Stimulated activated CD4-positive, alpha-beta T cell treated with anti-CD3 and anti-CD28 coated beads, Interleukin-1b, Interleukin-23, amount 100 ng/mL, for 1 hour (primary cell): ENCODE results near the gene PBX4.
"Not testable (repeated sequence)": the region's sequence is repeated elsewhere in the genome, so short reads cannot be mapped to it uniquely, and the experiment has no call there.

Experiments
- DNase-seq, 2 donors: peaks; one replicate each; pipeline ENCODE4 v3.0.0-alpha.2; 2020; ENCODE audit warnings: low read depth in 2 of 2

Gene PBX4

GRCh38 chr19:19618219-19619051, at the start of gene PBX4:
PBX4 (minus strand) TSS chr19:19618687; CDS start chr19:19618629, 58 bp downstream.
- DNase-seq, result peak; percentile 97 to 98

DNA sequence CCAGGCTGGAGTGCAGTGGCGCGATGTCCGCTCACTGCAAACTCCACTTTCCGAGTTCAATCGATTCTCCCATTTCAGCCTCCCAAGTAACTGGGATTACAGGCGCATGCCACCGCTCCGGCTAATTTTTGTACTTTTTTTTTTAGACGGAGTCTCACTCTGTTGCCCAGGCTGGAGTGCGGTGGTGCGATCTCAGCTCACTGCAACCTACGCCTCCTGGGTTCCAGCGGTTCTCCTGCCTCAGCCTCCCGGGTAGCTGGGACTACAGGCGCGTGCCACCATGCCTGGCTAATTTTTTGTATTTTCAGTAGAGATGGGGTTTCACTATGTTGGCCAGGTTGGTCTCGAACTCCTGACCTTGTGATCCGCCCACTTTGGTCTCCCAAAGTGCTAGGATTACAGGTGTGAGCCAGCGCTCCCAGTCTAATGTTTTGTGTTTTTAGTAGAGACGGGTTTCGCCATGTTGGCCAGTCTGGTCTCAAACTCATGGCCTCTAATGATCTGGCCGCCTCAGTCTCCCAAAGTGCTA, 47.0 kb upstream of the PBX4 start:
- DNase-seq, result not testable (repeated sequence)

GRCh38 chr19:19663256-19664120, 45.0 kb upstream of the PBX4 start, which contains the start of gene ATP13A1:
ATP13A1 (minus strand) TSS chr19:19663676; CDS start chr19:19663666, 10 bp downstream.
- DNase-seq, result peak; percentile 76 to 86

- DNase-seq, result no peak
These were observed 44.4 kb upstream of the PBX4 start for GRCh38 chr19:19662871-19663255.

DNA sequence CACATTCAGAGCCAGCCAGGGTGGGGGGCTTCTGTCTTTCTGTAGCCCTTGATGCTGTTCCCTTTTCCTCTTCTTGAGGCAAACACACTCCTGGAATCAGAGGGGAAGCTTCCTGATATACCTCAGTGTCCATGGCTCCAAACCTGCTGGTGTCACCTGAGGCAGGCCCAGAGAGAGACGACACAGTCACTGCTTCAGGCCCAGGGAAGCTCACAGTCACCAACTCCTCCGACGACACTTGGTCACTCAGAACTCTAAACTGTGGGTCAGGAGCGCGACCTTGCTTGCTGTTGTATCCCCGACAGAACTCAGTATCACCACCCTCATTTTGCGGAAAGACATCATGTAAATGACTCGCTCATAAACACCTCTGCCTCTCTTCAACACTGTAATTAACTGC, 43.9 kb upstream of the PBX4 start:
- DNase-seq, result no peak

DNA sequence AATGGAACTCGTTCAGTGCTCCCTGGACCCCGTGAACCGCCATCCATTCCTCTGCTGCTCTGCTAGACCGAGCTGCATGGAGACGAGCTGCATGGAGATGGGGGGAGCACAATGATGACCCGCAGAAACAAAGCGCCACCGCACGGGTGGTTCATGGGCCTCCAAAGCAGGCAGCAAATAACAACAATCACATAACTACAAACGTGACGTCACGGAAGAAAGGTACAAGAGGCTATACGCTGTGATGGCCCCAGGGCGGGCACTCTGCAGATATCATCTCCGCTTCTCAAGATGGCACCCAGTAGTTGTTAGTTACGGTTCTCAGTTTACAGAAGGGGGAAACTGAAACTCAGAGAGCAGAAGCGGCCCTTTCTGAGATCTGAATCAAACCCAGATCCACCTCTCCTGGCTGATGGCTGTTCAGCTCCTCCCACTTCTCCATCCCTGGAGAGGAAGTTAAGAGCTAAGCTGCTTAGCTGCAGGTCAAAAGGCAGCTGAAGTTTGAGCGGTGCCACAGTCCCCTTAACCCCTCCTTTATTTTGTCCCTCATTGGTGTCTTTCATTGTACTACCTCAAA, 43.3 kb upstream of the PBX4 start:
- no peak for DNase-seq

- DNase-seq, result no peak
These were observed 42.7 kb upstream of the PBX4 start for GRCh38 chr19:19661141-19661674.

DNA sequence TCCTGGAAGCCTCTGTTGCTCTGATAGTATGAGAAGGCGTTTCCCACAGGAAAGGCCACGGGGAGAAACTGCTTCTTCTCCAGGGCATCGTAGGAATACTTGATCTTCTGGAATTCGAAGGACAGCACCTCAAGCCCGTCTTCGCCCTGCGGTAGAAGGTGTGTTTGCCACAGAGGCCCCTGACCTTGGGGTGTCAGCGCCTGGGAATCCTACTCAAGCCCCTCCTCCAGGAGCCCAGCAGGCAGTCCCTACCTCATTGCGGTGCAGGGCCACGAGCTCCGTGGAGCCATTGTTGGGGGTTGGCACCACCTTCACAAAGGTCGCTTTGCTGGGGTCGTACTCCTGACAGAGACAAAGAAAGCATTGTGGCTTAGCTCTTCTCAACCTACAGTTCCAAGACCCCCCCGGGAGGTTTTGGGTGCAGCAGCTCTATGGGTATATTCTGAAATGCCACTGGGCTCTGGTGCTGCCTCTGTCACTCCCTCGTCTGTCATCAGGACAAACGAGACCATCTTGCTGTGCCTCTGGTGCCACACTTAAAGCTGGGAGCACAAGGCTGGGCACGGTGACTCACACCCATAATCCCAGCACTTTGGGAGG, 41.3 kb upstream of the PBX4 start:
- no peak for DNase-seq

DNA sequence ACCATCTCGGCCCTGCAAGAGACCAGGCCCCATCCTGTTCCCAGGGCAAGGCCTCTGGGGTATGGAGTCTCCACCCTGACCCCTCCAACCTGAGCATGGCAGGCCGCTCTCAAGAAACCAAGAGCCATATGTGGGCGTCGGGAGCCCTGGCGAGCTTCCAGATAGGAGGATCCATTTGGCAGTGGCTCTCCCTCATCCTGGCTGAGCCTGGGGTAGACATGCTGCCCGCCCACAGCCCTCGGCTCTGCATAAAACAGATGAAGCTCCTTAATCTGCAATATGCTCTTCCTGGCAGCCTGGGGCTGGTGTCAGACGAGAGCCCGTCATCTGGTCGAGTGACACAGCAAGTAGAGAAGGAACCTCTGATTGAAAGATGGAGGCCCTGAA, 38.9 kb upstream of the PBX4 start:
- DNase-seq, result no peak

DNA sequence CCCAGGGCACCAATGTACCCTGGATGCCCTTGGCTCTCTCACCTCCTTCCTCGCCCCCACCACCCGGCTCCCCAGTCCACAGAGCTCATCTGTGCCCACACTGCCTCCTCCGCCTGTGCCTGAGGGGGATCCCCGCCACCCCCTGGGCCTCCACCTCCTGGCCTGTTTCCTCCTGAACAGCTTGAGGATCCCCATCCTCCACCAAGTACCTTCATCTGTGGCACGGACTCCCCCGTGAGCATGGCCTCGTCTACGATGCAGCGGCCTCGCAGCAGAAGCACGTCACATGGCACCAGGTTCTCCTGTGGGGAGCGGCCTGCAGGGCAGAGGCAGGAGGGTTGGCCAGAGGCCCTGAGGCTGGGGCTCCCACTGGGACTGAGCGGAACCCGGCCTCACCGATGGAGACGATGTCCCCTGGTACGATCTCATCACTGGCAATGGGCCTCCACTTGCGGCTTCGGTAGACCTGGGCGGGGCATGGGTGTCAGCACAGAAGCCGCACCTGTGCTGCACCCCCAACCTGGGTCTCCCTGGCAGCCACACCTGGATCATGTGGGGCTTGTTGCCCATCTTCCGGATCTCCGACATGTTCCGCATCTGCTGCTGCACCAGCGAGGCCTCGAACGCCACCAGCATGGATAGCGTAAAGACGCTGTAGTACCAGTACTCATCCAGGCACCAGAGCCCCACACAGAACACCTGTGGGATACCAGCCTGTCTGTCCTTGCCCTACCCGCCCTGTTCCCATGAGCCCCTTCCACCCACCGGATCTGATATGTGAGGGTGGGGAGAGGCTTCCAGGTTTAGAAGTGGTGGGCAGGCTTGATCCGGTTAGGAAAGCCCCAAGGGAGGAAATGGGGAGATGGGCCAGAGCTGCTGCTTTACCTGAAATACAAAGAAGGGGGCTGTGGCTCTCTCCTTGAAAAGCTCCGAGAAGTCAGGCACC, 38.2 kb upstream of the PBX4 start:
- DNase-seq, result no peak

DNA sequence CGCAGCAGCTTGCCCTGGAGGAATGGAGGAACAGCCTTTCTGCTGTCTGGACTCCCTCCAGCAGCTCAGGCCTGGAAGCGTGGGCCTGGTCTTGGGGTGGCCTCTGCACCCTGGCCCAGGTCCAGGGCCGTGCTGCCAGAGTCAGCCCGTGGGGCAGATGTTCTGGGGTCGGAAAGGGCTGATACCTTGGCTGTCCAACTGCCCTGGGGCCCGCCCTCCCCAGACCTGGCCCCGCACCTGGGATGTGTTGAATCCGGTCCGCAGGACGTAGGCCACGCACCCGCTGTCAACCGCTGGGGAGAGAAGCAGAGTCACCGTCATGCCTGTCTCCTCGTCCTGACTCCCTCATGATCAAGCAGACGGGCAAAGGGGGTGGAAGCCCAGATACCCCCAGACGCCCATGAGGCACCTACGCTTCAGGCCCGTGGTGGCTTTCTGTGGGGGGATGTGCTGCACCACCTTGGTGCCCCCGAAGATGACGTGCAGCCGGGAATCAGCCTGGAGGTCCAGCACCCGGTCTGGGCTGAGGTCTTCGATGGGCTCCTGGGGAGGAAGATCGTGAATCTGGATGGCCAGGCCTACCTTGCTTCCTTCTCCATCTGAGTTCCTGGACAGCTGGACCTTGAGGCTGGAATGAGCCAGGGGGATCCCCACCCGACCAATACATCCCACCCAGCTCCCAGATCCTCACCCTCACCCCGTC, 37.3 kb upstream of the PBX4 start:
- no peak for DNase-seq

DNA sequence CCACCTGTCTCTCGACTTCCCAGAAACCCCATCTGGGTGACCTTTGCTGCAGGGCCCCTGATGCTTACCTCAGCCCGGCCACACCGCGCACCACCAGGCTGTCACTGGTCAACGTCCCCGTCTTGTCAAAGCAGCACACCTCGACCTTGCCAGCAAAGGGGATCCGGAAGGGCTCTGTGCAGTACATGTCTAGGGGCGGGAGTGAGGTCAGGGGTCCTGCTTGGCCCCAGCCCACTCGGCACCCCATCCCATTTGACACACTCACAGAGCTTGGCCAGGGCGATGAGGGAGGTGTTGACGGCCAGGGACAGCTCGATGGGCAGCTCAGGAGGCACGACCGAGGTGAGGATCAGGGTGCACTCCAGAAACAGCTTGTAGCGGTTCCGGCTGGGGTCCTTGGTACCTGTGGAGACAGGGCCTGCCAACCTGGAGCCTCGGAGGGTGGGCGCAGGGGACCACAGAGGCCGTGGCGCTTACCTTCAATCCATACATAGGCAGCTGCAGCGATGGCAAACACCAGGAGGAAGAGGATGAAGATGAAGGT, 36.6 kb upstream of the PBX4 start:
- no peak for DNase-seq

DNA sequence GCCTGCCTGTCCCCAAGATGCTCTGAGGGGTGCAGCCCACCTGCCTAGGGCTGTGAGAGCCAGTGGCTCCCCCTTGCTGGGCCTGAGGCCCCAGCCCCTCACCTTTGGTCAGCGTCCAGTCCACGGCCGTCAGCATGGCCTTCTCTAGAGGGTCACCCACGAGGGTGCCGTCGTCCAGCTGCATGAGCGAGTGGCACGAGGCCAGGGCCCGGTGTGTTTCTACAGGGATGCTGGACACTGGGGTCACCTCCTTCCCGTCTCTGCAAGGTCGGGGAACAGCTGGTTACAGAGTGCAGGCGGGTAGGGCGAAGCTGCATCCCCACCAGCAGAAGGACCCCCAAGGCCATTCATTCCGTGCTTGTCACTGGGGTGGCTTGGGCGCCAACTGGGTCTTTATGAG, 36.0 kb upstream of the PBX4 start:
- no peak for DNase-seq

GRCh38 chr19:19653597-19654147, 35.2 kb upstream of the PBX4 start:
- DNase-seq, result no peak

GRCh38 chr19:19652482-19653295, 34.2 kb upstream of the PBX4 start:
- no peak for DNase-seq

- no peak for DNase-seq
These were observed 32.6 kb upstream of the PBX4 start for GRCh38 chr19:19651076-19651475.

DNA sequence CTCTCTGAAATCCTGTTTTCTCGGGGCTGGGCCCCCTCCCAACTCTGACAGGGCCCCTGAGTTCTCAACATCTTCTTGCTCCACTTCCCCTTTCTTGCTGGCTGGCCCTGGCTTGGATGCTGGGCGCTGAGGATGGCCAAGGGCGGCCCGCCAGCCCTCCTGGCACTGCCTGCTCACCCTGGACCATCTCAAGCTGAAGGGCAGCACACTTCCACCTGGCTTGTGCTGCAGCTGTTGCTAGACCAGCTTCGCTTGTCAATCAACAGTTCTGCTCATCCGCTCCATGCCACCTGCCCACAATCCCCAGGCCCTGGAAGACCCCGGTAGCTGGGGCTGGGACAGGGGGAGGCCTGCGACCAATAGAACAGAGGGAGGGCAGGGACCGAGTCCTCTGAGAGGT, 31.8 kb upstream of the PBX4 start:
- no peak for DNase-seq

DNA sequence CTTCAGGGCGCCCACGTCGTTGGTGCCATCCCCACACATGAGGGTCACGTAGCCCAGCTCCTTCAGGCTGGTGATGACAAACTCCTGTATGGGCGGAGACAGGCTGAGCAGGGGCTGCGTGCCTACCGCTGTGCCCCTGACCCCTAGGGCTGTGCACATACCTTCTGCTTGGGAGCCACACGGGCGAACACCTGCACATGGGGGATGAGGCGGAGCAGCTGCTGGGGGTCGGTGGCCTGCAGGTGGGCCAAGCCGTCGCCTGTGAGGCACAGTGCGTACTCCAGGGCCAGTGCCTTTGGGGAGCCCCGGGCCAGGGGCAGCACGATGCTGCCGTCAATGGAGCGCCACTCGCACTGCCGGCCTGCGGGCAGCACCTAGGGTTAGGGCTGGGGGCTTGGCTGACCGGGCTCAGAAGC, 31.1 kb upstream of the PBX4 start:
- no peak for DNase-seq
